Measurements from ENCODE around the gene USHBP1.
"Not testable (repeated sequence)": the region's sequence is repeated elsewhere in the genome, so short reads cannot be mapped to it uniquely, and the experiment has no call there.

The USHBP1 gene

DNA sequence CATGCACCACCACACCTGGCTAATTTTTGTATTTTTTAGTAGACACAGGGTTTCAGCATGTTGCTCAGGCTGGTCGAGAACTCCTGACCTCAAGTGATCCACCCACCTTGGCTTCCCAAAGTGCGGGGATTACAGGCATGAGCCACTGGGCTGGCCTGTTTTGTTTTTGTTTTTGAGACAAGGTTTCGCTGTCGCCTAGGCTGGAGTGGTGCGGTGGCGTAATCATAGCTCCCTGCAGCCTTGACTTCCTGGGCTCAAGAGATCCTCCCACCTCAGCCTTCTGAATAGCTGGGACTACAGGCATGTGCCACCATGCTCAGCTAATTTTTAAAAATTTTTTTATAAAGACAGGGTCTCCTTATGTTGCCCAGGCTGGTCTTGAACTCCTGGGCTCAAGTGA is 31.0 kb upstream of the USHBP1 start:
- not testable (repeated sequence) for DNase-seq

GRCh38 chr19:17294051-17294891 is 29.7 kb upstream of the USHBP1 start:
- no peak for DNase-seq

GRCh38 chr19:17293605-17294004 is 29.1 kb upstream of the USHBP1 start:
- no peak for DNase-seq

- DNase-seq = peak; percentile 87
These were observed 27.9 kb upstream of the USHBP1 start for GRCh38 chr19:17292301-17293074.

DNA sequence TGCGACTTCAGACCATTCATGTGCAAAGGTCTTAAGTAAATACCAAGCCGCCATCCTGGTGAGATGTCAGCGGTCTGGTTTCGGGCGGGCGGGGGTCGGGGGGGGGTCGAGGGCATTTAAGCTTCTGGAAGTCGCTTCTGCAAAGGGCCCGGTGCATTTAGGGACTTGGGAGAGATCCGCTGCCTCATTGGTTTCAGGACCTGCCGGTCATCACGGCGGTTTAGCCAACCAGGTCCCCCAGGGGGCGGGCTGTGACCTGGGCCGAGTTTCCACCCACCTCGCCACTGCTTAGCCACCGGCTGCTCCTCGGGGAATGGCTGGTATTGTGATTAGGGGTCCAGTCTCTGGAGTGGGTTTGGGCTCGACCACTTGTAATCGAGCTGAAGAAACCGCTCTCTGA is 24.9 kb upstream of the USHBP1 start:
- peak; percentile 78 for DNase-seq

GRCh38 chr19:17286752-17287151 is 22.2 kb upstream of the USHBP1 start:
- DNase-seq = no peak

DNA sequence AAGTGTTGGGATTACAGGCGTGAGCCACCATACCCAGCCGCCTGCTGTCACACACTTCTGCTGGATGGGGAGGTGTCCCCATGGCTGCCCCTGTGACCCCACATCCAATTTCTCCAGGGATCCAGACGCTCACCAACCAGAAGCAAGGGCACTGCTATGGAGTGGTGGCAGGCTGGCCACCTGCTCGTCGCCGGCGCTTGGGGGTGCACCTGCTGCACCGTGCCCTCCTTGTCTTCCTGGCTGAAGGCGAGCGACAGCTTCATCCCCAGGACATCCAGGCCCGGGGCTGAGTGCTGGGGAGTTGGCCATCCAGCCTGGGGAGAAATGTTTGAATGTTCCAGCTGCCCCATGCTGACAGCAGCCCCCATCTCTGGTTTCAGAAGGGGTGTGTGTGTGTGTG is 21.7 kb upstream of the USHBP1 start:
- DNase-seq = no peak

GRCh38 chr19:17285415-17286135 is 21.0 kb upstream of the USHBP1 start:
- no peak for DNase-seq

DNA sequence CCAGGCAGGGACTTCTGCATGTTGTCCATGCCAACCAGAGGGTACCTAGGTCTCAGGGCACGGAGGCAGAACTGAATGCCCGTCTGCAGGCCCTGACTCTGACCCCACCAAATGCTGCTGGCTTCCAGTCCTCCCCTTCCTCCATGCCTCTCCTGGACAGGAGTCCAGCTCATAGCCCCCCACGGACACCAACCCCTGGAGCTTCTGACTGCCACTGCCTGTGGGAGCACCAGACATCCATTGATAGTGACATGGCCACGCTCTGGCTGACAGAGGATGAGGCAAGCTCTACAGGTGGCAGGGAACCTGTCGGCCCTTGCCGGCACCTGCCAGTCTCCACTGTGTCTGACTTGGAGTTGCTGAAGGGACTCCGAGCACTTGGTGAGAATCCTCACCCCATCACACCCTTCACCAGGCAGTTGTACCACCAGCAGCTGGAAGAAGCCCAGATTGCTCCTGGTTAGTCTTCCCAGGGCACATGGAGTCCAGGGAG is 19.0 kb upstream of the USHBP1 start:
- no peak for DNase-seq

GRCh38 chr19:17282488-17283125 is 18.1 kb upstream of the USHBP1 start:
- peak; percentile 71 for DNase-seq

- peak; percentile 17 for DNase-seq
These were observed 17.1 kb upstream of the USHBP1 start, which contains the start of gene ANKLE1 for GRCh38 chr19:17281391-17282304. ANKLE1 (plus strand) TSS chr19:17281901; CDS start chr19:17281921, 20 bp downstream.

GRCh38 chr19:17279436-17279835 is 14.9 kb upstream of the USHBP1 start:
- no peak for DNase-seq

GRCh38 chr19:17275441-17276175 is 11.1 kb upstream of the USHBP1 start:
- DNase-seq = no peak

DNA sequence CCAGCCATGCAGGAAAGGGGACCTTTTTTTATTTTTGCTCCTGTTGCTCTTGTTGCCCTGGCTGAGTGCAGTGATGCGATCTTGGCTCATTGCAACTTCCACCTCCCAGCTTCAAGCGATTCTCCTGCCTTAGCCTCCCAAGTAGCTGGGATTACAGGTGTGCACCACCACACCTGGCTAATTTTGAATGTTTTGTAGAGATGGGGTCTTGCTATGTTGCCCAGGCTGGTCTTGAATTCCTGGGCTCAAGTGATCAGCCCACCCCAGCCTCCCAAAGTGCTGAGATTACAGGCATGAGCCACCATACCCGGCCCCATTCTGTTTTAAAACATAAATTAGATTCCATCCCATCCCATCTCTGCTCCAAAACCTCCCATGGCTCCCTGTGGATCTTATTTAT is 10.3 kb upstream of the USHBP1 start:
- not testable (repeated sequence) for DNase-seq

DNA sequence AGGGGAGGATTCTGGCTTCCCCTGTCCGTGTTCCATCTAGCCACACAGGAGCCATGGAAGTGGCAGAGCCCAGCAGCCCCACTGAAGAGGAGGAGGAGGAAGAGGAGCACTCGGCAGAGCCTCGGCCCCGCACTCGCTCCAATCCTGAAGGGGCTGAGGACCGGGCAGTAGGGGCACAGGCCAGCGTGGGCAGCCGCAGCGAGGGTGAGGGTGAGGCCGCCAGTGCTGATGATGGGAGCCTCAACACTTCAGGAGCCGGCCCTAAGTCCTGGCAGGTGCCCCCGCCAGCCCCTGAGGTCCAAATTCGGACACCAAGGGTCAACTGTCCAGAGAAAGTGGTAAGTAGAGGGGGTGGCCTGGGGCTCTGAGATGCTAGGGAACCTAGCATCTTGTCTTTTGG is 4.2 kb upstream of the USHBP1 start:
- DNase-seq = no peak

DNA sequence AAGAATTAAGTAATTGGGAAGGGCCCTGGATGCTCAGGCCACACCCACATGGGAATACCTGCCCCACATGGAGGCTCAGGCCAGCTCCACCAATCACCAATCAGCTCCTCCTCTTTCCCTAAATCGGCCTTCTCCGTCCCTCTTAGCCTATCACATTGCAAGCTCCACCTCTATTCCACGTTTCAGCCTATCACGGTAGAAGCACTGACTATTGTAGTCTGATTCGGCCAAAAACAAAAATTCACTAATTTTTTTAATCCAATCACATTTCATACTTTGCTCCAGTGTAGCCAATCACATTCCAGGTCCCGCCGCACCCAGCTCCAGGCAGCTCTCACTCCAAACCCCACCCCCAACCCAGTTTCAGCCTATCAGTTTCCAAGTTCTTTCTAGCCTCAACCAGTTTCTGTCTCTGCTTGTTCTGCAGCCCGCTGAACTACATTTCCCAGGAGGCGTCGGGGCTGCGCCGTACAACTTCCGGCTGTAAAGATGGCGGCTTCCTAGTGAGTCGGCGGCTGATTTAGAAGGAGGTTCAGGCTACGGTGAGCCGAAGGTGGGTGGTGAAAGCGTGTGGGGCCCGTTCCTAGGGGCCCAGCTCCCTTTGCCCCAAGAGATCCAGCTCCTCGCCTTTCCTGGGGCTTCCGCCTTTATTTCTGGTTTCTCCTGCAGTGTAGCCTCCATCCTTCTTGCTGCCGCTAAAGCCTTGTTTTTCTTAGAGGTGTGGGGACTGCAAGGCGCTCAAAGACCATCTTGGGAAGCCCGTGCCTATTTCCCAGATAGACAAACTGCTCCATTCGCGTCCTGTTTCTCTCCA is 2.6 kb upstream of the USHBP1 start, which contains the start of gene BABAM1:
Gene BABAM1, plus strand, starts transcription at position 469 of the 814 bp plus-strand sequence. CDS start 1,364 bp downstream, outside the sequence.
- DNase-seq = peak; percentile 99

DNA sequence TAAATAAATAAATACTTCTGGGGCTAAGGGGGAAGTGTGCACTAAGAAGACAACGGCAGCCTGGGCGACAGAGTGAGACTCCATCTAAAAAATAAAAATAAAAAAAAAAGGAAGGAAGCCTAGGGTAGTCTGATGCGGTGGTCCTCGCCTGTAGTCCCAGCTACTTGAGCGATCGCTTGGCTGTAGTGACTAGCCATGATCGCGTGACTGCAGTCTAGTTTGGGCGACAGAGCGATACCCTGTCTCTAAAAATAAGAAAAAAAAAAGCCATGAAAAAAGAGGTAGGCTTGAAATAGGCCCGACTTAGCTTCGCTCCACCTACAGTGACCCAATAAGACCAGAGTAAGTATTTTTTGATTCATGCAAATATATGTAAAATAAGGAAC is 2.0 kb upstream of the USHBP1 start:
- no peak for DNase-seq

- no peak for DNase-seq
These were observed 1.5 kb upstream of the USHBP1 start for GRCh38 chr19:17266026-17266425.
